HEK293 (cell line): ENCODE results near the gene GFOD1.

Experiments
- CTCF ChIA-PET: fragments of 350-600 bp; formaldehyde crosslinking; extraction: SDS; loops from one replicate; lab custom pipeline; 2021; ENCODE audit warnings: antibody characterized with exemption; lab: Yijun Ruan, JAX
- POLR2A ChIA-PET: fragments of 300-600 bp; formaldehyde crosslinking; extraction: SDS; loops from one replicate; lab custom pipeline; 2020; ENCODE audit warnings: antibody characterized with exemption, inconsistent platforms; lab: Yijun Ruan, JAX
- H3K27ac ChIP-seq: fragments of 200-500 bp; sonication (Bioruptor generic); 2 replicates; pipeline ENCODE4 v1.5.1; 2014; ENCODE audit warnings: low read depth, low read length, control low read depth, inconsistent platforms; ENCODE audit errors: extremely low read depth
- H3K36me3 ChIP-seq, 2 experiments: fragments of 200-500 bp in 1 of 2; sonication (Bioruptor generic) in 1 of 2; 1 replicate in 1 of 2; 2 replicates in 1 of 2; pipeline ENCODE4 v1.5.1; 2014 to 2017; ENCODE audit warnings: inconsistent platforms in 2 of 2, low read length in 2 of 2; ENCODE audit not compliant: control insufficient read depth in 2 of 2, insufficient read depth in 1 of 2
- H3K4me1 ChIP-seq: fragments of 200-500 bp; sonication (Bioruptor generic); 2 replicates; pipeline ENCODE4 v1.5.1; 2014; ENCODE audit warnings: mild to moderate bottlenecking, low read length, inconsistent platforms; ENCODE audit not compliant: control insufficient read depth, insufficient read depth
- H3K4me3 ChIP-seq: 2 replicates; pipeline ENCODE4 v1.5.1; 2011; ENCODE audit warnings: low read depth, mild to moderate bottlenecking, control low read depth, low read length, moderate library complexity
- H3K9me3 ChIP-seq: fragments of 200-500 bp; sonication (Bioruptor generic); 2 replicates; pipeline ENCODE4 v1.5.1; 2014; ENCODE audit warnings: low read depth, low read length, inconsistent platforms; ENCODE audit not compliant: control insufficient read depth, insufficient read depth
- EGR2 ChIP-seq: fragments of 450-650 bp; formaldehyde crosslinking; IDR thresholded peaks from 2 replicates; pipeline ENCODE4 v1.5.1; 2016; ENCODE audit warnings: low read depth, missing biosample characterization, missing genetic modification characterization
- KLF9 ChIP-seq: fragments of 450-650 bp; formaldehyde crosslinking; IDR thresholded peaks from 2 replicates; pipeline ENCODE4 v1.5.1; 2016; ENCODE audit warnings: missing biosample characterization, missing genetic modification characterization, low read depth
- ZBTB17 ChIP-seq: fragments of 450-650 bp; formaldehyde crosslinking; IDR thresholded peaks from 2 replicates; pipeline ENCODE4 v1.5.1; 2016; ENCODE audit warnings: missing biosample characterization, missing genetic modification characterization
- ZFHX2 ChIP-seq: fragments of 450-650 bp; formaldehyde crosslinking; conservative IDR thresholded peaks from 2 replicates; pipeline ENCODE4 v1.5.1; 2016; ENCODE audit warnings: missing biosample characterization, missing genetic modification characterization
- ZFP69B ChIP-seq: fragments of 450-650 bp; formaldehyde crosslinking; IDR thresholded peaks from 2 replicates; pipeline ENCODE4 v1.5.1; 2016; ENCODE audit warnings: missing biosample characterization, missing genetic modification characterization
- ZNF16 ChIP-seq: fragments of 450-650 bp; formaldehyde crosslinking; IDR thresholded peaks from 2 replicates; pipeline ENCODE4 v1.5.1; 2016; ENCODE audit warnings: low read depth, missing biosample characterization, missing genetic modification characterization
- ZNF202 ChIP-seq: fragments of 450-650 bp; formaldehyde crosslinking; IDR thresholded peaks from 2 replicates; pipeline ENCODE4 v1.5.1; 2016; ENCODE audit warnings: missing biosample characterization, missing genetic modification characterization, borderline replicate concordance
- ZNF311 ChIP-seq: fragments of 450-650 bp; formaldehyde crosslinking; IDR thresholded peaks from 2 replicates; pipeline ENCODE4 v1.5.1; 2017; ENCODE audit warnings: missing biosample characterization, missing genetic modification characterization, borderline replicate concordance
- ZNF350 ChIP-seq: fragments of 450-650 bp; formaldehyde crosslinking; IDR thresholded peaks from 2 replicates; pipeline ENCODE4 v1.5.0; 2017; ENCODE audit warnings: missing biosample characterization, mild to moderate bottlenecking, missing genetic modification characterization
- ZNF354C ChIP-seq: fragments of 450-650 bp; formaldehyde crosslinking; IDR thresholded peaks from 2 replicates; pipeline ENCODE4 v1.5.1; 2016; ENCODE audit warnings: missing biosample characterization, missing genetic modification characterization, low read depth, borderline replicate concordance
- ZNF423 ChIP-seq: fragments of 450-650 bp; formaldehyde crosslinking; IDR thresholded peaks from 2 replicates; pipeline ENCODE4 v1.5.1; 2016; ENCODE audit warnings: missing biosample characterization, missing genetic modification characterization
- ZNF555 ChIP-seq: fragments of 450-650 bp; formaldehyde crosslinking; conservative IDR thresholded peaks from 2 replicates; pipeline ENCODE4 v1.5.1; 2017; ENCODE audit warnings: missing biosample characterization, mild to moderate bottlenecking, missing genetic modification characterization, inconsistent platforms
- ZNF626 ChIP-seq: fragments of 450-650 bp; sonication (Bioruptor Pico); formaldehyde crosslinking; IDR thresholded peaks from 2 replicates; pipeline ENCODE4 v1.5.1; 2018; ENCODE audit warnings: missing biosample characterization, missing genetic modification characterization, inconsistent platforms
- ZNF654 ChIP-seq: fragments of 450-650 bp; formaldehyde crosslinking; IDR thresholded peaks from 2 replicates; pipeline ENCODE4 v1.5.1; 2016; ENCODE audit warnings: low read depth, missing biosample characterization, missing genetic modification characterization
- ZNF747 ChIP-seq: fragments of 450-650 bp; formaldehyde crosslinking; IDR thresholded peaks from 2 replicates; pipeline ENCODE4 v1.5.1; 2016; ENCODE audit warnings: missing biosample characterization, missing genetic modification characterization
- ZNF843 ChIP-seq: fragments of 450-650 bp; formaldehyde crosslinking; IDR thresholded peaks from 2 replicates; pipeline ENCODE4 v1.5.1; 2016; ENCODE audit warnings: missing biosample characterization, missing genetic modification characterization
- TF ChIP-seq, protein P1 (sequence below): fragments of 450-650 bp; formaldehyde crosslinking; IDR thresholded peaks from 2 replicates; pipeline ENCODE4 v1.5.1; 2016; ENCODE audit warnings: missing biosample characterization, missing genetic modification characterization
- TF ChIP-seq, protein P2 (sequence below): fragments of 450-650 bp; IDR thresholded peaks from 2 replicates; pipeline ENCODE4 v1.5.1; 2018; ENCODE audit warnings: missing biosample characterization, mild to moderate bottlenecking, missing genetic modification characterization
- TF ChIP-seq, protein P3 (sequence below): sonication (generic); formaldehyde crosslinking; IDR thresholded peaks from 2 replicates; pipeline ENCODE4 v1.8.1; 2022; ENCODE audit warnings: mild to moderate bottlenecking, moderate library complexity, missing genetic modification reagents
- TF ChIP-seq, protein P4 (sequence below): fragments of 450-650 bp; formaldehyde crosslinking; IDR thresholded peaks from 2 replicates; pipeline ENCODE4 v1.5.1; 2016; ENCODE audit warnings: missing biosample characterization, missing genetic modification characterization, low read depth
- TF ChIP-seq, protein P5 (sequence below): fragments of 450-650 bp; formaldehyde crosslinking; IDR thresholded peaks from 2 replicates; pipeline ENCODE4 v1.5.1; 2016; ENCODE audit warnings: missing biosample characterization, missing genetic modification characterization
- TF ChIP-seq, protein P6 (sequence below): fragments of 450-650 bp; formaldehyde crosslinking; IDR thresholded peaks from 2 replicates; pipeline ENCODE4 v1.5.1; 2016; ENCODE audit warnings: missing biosample characterization, missing genetic modification characterization

Gene GFOD1

DNA sequence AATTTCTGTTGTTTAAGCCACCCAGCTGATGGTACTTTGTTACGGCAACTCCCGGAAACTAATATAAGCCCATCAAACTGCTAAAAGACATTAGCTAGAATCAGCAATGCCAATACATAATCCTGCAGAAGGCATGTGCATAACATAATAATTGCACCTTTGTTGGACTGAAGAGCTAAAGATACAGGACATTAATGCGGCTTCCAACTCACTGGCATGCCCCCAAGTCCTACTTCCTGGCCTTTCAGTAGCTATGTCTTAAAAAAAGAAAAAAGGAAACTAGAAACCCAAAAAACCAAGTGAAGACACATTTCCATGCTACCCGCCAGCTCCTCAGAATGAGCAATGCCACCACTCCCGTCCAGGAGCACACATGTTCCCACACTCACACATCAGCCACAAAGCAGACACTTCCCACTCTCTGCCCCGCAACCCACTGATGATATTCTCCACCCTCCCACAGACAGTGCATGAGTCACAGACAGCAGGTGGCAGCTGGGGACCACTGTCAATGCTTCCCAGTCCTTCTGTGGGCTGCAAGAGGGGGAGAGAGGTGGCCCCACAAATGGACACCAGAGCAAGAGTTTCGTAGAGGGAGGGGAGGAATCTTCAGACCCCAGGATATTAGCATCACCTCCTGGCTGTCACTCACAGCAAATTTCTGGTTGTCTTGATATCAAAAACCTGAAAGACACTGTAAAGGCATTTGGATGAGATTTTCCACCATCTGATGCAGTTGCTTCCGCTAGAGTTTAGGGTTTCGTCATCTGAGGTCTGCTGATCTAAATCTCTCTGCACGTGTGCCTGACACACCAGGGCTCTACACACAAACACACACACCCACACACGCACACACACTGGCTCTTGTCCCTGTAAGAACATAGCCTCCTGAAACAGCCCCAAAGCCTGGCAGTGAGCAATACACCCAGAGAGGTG is 32.8 kb downstream of the GFOD1 start:
- CTCF ChIA-PET = interaction anchor here (0.7 to 2.3 kb wide), 4 partner anchors 9 to 162 kb away, joined by 3 to 12 read pairs (median 5); partner anchors contain the start of gene SIRT5
- H3K27ac ChIP-seq = no peak overlapping the region
- H3K36me3 ChIP-seq = no peaks in the 10 kb centered on the region
- peak; percentile 97 for TF ChIP-seq EGR2 (tag by site-specific recombination)
- no peak for TF ChIP-seq ZNF202
- TF ChIP-seq ZFHX2 (tag by site-specific recombination) = peak; percentile 99
- TF ChIP-seq KLF9 (tag by site-specific recombination) = no peak
- TF ChIP-seq ZFP69B (tag by site-specific recombination) = 0 out of 2 replicates have a peak, but pooled peaks have one; percentile 16
- no peak for TF ChIP-seq ZNF311 (tag by site-specific recombination)
- TF ChIP-seq, protein P1, sequence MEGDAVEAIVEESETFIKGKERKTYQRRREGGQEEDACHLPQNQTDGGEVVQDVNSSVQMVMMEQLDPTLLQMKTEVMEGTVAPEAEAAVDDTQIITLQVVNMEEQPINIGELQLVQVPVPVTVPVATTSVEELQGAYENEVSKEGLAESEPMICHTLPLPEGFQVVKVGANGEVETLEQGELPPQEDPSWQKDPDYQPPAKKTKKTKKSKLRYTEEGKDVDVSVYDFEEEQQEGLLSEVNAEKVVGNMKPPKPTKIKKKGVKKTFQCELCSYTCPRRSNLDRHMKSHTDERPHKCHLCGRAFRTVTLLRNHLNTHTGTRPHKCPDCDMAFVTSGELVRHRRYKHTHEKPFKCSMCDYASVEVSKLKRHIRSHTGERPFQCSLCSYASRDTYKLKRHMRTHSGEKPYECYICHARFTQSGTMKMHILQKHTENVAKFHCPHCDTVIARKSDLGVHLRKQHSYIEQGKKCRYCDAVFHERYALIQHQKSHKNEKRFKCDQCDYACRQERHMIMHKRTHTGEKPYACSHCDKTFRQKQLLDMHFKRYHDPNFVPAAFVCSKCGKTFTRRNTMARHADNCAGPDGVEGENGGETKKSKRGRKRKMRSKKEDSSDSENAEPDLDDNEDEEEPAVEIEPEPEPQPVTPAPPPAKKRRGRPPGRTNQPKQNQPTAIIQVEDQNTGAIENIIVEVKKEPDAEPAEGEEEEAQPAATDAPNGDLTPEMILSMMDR (tag by site-specific recombination) = peak; percentile 31; the same call in 1 of the 2 replicates
- no peak overlapping the region for H3K4me3 ChIP-seq
- no peaks in the 10 kb centered on the region for H3K9me3 ChIP-seq
- POLR2A ChIA-PET = interaction anchor here (0.8 kb wide), 1 partner anchor 32 kb away, joined by 10 read pairs; no protein-coding TSS in a partner anchor
- peaks cover 3% of the 10 kb centered on the region; the same call in 1 of the 2 replicates for H3K4me1 ChIP-seq

DNA sequence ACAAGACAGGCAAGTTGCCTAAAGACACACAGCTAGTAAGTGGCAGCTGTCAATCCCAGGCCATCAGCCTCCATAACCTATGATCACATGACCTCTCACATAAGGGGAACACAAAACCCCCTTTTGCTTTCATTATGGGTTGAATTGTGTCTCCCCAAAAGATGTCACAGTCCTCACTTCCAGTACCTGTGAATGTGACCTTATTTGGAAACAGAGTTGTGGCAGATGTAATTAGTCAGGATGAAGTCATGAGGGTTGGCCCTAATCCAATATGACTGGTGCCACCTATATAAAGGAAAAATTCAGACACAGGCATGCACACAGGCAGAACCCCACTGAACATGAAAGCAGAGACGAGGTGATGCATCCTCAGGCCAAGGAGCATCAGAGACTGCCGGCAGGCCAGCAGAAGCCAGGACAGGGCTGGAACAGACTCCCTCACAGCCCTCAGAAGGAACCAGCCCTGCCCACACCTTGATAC is 33.6 kb downstream of the GFOD1 start:
- H3K36me3 ChIP-seq = no peaks in the 10 kb centered on the region
- H3K4me1 ChIP-seq = peaks cover 3% of the 10 kb centered on the region; the same call in 1 of the 2 replicates
- H3K27ac ChIP-seq = no peak overlapping the region
- POLR2A ChIA-PET = interaction anchor here (0.8 kb wide), 1 partner anchor 32 kb away, joined by 10 read pairs; no protein-coding TSS in a partner anchor
- no peaks in the 10 kb centered on the region for H3K9me3 ChIP-seq
- CTCF ChIA-PET = interaction anchor here (1.1 to 2.3 kb wide), 4 partner anchors 10 to 162 kb away, joined by 5 to 12 read pairs (median 5); partner anchors contain the start of gene SIRT5
- H3K4me3 ChIP-seq = no peak overlapping the region
- TF ChIP-seq ZBTB17 (tag by site-specific recombination) (no peak), ZNF747 (tag by site-specific recombination) (no peak), ZNF354C (tag by site-specific recombination) (no peak), ZNF555 (tag by site-specific recombination) (no peak), ZNF843 (tag by site-specific recombination) (no peak), ZNF654 (no peak), ZNF423 (no peak), ZNF626 (tag by site-specific recombination) (no peak), ZNF16 (no peak), ZNF350 (tag by site-specific recombination) (no peak)
- TF ChIP-seq, protein P2, sequence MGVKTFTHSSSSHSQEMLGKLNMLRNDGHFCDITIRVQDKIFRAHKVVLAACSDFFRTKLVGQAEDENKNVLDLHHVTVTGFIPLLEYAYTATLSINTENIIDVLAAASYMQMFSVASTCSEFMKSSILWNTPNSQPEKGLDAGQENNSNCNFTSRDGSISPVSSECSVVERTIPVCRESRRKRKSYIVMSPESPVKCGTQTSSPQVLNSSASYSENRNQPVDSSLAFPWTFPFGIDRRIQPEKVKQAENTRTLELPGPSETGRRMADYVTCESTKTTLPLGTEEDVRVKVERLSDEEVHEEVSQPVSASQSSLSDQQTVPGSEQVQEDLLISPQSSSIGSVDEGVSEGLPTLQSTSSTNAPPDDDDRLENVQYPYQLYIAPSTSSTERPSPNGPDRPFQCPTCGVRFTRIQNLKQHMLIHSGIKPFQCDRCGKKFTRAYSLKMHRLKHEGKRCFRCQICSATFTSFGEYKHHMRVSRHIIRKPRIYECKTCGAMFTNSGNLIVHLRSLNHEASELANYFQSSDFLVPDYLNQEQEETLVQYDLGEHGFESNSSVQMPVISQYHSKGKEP (tag by site-specific recombination) = no peak
- TF ChIP-seq, protein P3, sequence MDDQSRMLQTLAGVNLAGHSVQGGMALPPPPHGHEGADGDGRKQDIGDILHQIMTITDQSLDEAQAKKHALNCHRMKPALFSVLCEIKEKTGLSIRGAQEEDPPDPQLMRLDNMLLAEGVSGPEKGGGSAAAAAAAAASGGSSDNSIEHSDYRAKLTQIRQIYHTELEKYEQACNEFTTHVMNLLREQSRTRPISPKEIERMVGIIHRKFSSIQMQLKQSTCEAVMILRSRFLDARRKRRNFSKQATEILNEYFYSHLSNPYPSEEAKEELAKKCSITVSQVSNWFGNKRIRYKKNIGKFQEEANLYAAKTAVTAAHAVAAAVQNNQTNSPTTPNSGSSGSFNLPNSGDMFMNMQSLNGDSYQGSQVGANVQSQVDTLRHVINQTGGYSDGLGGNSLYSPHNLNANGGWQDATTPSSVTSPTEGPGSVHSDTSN (CRISPR knock-in tag) = no peak
- TF ChIP-seq, protein P4, sequence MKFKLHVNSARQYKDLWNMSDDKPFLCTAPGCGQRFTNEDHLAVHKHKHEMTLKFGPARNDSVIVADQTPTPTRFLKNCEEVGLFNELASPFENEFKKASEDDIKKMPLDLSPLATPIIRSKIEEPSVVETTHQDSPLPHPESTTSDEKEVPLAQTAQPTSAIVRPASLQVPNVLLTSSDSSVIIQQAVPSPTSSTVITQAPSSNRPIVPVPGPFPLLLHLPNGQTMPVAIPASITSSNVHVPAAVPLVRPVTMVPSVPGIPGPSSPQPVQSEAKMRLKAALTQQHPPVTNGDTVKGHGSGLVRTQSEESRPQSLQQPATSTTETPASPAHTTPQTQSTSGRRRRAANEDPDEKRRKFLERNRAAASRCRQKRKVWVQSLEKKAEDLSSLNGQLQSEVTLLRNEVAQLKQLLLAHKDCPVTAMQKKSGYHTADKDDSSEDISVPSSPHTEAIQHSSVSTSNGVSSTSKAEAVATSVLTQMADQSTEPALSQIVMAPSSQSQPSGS (tag by site-specific recombination) = no peak
- TF ChIP-seq, protein P5, sequence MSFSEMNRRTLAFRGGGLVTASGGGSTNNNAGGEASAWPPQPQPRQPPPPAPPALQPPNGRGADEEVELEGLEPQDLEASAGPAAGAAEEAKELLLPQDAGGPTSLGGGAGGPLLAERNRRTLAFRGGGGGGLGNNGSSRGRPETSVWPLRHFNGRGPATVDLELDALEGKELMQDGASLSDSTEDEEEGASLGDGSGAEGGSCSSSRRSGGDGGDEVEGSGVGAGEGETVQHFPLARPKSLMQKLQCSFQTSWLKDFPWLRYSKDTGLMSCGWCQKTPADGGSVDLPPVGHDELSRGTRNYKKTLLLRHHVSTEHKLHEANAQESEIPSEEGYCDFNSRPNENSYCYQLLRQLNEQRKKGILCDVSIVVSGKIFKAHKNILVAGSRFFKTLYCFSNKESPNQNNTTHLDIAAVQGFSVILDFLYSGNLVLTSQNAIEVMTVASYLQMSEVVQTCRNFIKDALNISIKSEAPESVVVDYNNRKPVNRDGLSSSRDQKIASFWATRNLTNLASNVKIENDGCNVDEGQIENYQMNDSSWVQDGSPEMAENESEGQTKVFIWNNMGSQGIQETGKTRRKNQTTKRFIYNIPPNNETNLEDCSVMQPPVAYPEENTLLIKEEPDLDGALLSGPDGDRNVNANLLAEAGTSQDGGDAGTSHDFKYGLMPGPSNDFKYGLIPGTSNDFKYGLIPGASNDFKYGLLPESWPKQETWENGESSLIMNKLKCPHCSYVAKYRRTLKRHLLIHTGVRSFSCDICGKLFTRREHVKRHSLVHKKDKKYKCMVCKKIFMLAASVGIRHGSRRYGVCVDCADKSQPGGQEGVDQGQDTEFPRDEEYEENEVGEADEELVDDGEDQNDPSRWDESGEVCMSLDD = no peak
- TF ChIP-seq, protein P6, sequence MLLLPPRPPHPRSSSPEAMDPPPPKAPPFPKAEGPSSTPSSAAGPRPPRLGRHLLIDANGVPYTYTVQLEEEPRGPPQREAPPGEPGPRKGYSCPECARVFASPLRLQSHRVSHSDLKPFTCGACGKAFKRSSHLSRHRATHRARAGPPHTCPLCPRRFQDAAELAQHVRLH (tag by site-specific recombination) = no peak
